ENCODE data around the gene UBAC2.

UBAC2 gene

GRCh38 chr13:99299256-99299919, 98.7 kb downstream of the UBAC2 start:
- no peak for DNase-seq

- no peak for DNase-seq
These were observed 99.3 kb downstream of the UBAC2 start for GRCh38 chr13:99299920-99300341.

GRCh38 chr13:99301056-99301838, 100.6 kb downstream of the UBAC2 start:
- no peak for DNase-seq

DNA sequence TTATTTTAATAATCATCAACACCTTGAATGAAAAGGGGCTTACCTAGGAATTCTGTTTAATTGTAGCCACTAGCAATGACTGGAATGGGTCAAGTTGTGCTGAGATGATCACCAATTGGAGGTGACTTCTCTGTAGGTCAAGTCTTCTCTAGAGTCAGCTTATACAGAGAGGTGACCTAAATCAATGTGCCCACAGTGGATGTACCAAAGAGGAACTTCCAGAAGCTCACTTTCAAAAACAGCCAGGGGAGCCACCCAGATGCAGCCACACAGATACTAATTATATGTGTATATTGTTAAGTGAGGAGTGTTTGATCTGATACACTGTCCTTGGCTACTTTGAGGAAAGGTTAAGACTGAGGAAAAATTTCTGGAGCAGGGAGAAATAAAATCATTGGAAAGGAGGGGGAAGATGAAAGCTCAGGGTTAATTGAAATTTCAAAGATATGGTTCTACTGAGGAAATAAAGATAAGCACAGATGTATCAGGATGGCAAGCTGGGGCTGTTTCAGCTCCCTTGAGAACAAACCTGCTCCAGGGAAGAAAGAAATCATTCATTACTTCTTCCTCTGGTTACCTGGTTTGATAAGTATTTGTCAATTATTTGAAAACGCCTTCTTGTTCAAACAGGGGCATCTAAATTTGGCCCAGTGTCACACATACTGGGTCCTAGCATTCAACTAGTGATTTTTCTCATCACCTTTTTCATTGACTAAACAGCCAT, 101.4 kb downstream of the UBAC2 start:
- DNase-seq = no peak

- no peak for DNase-seq
These were observed 102.2 kb downstream of the UBAC2 start for GRCh38 chr13:99302637-99303505.

- DNase-seq = no peak
These were observed 103.3 kb downstream of the UBAC2 start for GRCh38 chr13:99303863-99304521.

GRCh38 chr13:99304541-99304940, 103.9 kb downstream of the UBAC2 start:
- DNase-seq = no peak

DNA sequence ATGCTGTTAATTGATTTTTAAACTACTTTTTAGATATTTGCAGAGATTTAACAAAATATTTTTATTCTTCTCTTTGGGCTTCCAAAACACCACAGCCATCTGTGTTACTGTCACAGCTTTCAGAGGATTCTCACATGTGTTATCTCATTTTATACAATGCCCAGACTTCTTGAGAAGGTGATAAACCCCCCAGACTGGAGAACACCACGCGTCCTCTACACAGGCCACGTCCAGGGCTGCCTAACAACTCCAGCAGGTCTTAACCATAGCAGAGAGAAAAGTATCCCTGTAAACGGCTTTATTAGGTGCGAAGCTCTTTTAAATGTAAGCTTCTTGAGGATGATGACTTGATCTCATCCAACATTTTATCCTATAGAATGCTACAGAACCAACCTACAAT, 104.5 kb downstream of the UBAC2 start:
- no peak for DNase-seq

GRCh38 chr13:99305566-99305965, 104.9 kb downstream of the UBAC2 start:
- DNase-seq = no peak

GRCh38 chr13:99307247-99307646, 106.6 kb downstream of the UBAC2 start, which contains the start of gene GPR183:
TSS of gene GPR183 (minus strand) at chr13:99307399. CDS start at chr13:99296145, 11,254 bp downstream.
- no peak for DNase-seq

DNA sequence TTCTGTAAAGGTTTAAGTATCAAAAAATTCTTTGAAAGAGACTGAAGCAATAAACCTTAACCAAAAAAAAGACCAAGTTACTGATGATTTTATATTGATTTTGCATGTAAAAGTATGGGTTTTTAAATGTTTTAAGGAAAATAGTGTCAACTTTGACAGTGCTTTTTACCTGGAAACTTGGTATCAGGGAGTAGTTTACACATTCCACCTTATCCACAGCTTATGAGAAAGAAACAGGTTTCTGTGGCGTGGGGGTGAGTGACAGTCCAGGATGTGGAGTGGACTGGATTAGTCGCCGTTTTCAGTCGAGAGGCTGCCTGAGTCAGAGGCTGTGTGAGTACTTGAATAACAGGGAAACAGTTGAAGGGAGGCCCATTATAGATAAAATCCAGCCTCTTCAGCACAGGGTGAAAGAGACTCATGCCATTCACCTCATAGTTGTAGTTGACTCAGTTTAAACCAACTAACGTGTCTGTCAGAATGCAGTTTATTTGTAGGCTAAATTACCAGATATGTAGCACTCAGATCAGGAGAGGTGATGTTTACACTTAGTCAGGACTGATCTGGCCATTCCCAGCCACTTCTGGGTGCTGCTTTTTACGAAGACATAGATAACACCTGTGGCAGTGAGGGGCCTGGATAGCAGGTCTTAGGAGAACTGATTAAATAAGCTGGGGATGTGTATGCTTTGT, 107.1 kb downstream of the UBAC2 start:
- DNase-seq = no peak

- DNase-seq = no peak
These were observed 107.9 kb downstream of the UBAC2 start for GRCh38 chr13:99308471-99309087.

DNA sequence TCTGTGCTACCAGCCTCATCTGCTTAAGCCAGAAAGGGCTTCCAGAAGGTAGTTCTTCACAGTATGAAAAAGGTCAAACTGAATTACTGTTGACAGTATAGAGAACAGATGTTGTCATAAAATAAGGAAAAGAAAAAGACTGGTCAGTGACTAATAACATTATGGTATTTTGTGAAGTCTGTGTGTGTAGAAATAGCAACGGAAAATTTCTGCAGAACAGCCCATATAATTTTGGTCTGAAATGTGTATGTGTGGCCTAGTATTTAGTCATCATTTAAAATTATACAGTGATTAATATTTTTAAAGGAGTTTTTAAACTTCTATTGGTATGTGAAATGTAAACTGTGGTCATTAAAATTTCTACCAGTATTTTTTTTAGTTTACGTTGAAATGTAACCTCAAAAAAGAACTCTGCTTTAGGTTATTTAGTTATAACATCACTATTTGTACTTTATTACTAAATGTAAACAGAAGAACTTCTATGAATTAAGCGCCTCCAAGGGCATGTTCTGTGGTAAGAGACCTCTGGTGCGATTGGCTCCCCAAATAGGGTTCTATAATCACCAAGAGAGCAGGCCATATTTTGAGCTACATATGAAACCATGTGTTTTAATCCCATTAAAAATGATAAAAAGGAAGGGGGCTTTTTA, 109.9 kb downstream of the UBAC2 start:
- no peak for DNase-seq

GRCh38 chr13:99311137-99311536, 110.5 kb downstream of the UBAC2 start:
- DNase-seq = no peak

DNA sequence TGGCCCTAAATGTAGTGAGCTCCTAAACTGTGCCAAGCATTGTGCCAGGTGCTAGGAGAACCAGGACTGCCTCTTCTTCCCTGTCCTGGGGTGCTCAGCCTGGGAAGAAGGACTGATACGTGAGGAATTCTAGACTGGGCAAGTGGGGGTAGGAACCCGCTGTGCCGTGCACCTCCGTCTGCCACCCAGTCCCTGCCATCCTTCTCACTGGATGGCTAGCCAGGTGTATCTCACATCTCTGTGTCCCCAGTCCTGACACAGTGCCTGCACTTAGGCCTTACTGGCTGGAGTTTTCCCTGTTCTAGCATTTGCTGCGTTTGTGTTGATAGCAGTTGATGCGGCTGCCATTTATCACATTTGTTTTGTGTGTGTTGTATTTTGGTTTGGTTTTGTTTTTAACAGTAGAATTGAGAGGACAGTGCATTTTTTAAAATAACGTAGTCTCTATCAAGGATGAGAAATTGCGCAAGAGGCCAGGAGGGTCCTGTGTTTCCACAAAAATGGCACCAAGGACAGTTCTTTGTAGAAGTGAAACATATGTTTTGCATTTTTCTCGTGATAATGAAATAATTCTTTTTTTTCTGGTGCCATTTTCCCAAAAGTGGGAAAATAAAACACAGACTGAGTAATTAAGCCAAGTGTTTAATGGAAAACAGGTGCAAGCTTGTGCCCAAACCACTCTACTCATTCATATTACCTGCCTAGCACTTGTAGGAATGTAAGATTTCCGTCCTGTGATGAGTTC, 111.3 kb downstream of the UBAC2 start:
- no peak for DNase-seq

DNA sequence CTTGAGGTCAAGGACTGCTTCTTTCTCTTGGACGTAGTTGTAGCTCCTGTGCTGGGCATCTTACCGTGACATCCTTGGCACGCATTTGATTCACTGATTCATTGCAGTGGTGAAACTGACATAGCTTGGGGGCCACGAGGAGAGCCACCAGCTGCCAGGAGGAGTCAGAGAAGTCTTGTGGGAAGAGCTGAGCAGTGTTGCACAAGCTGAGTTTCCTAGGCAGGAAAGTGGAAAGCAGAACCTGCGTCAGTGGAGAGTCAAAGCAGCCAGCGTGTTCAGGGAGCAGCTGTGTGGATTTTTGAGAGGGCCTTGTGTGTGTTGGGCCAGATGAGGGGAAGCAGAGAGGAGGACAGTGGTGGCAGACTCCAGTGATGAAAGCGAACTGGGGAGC, 111.8 kb downstream of the UBAC2 start:
- DNase-seq = no peak

- no peak for DNase-seq
These were observed 112.8 kb downstream of the UBAC2 start for GRCh38 chr13:99313501-99313900.

DNA sequence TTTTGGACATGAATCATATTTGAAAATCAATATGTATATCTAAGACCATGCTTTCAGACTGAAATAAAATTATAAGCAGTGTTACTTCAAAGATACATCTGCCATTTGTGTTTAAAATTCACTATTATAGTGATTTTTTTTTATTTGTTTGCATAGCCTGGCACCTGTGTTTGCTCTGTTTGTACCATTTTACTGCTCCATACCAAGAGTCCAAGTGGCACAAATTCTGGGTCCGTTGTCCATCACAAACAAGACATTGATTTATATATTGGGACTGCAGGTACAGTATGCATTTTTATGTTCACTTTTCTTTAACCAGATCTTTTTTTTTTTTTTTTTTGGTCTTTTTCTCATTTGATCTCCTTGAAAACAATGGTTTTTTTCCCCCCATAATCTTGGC, 113.3 kb downstream of the UBAC2 start:
- DNase-seq = no peak

DNA sequence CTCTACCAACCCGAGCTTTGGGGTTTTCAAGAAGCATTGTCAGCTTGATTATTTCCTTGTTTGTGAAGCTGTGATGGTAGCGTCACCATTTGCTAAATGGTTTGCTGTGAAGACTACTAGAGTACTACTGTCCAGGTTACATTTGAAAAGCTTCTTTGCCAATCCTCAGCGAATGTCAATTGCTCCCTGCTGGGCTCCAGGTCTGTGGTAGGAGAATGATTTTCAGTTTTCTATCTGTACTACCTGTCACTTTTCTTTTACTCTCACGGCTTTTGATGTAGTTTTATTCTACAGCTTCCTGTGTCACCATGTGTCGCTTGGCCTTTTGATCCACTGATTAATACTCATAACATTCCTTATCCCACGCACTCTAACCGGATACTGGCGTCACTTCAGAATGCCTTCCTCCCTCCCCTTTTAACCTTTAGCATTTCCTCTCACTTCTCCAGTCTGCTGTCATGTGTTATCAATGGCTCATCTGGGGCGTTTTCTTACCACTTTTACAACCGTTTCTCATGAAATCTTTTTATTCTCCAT, 114.1 kb downstream of the UBAC2 start:
- DNase-seq = no peak

GRCh38 chr13:99315186-99315585, 114.5 kb downstream of the UBAC2 start:
- DNase-seq = no peak
